Right lung (tissue), 5 donors: ENCODE data around the gene ABCA10. TPM values are rescaled to one million over a fixed set of nuclear protein-coding genes. Genes with fewer than 3 reads are reported as not detected.
"Not testable (repeated sequence)": the region's sequence is repeated elsewhere in the genome, so short reads cannot be mapped to it uniquely, and the experiment has no call there.

Experiments
- DNase-seq, 2 donors: peaks; one replicate each; pipeline ENCODE4 v3.0.0-alpha.2; 2013
- polyA plus RNA-seq, 5 donors: library from polyadenylated mRNA; unstranded; fragments of 120-200 nt; gene quantifications; one replicate each; pipeline versions ENCODE4 v1.2.1 to v1.2.3, GENCODE V29; 2013; ENCODE audit warnings: inconsistent platforms in 1 of 5, low replicate concordance in 1 of 5; ENCODE audit not compliant: insufficient read length in 5 of 5, insufficient read depth in 1 of 5

ABCA10 gene
- polyA plus RNA-seq, 5 donors: 4.4 to 18.2 (median 9.7) TPM

DNA sequence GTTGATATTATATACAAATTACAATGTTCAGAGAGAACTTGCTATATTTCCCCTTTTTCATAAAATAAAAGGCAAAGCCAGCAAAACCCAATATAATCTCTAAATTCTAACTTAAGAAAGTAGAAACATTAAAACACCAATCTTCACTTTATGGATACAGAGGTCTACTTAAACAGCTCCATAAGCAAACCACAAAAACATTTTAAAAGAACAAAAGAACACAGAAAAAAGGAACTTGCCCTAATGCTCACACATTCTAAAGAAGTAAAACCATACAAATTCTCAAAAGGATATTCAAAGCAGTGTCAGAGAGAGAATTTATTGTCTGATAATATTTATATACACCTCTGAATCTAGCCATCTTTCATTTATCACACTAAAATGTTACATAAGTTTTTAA, 606 bp downstream of the ABCA10 start:
- no peak for DNase-seq

DNA sequence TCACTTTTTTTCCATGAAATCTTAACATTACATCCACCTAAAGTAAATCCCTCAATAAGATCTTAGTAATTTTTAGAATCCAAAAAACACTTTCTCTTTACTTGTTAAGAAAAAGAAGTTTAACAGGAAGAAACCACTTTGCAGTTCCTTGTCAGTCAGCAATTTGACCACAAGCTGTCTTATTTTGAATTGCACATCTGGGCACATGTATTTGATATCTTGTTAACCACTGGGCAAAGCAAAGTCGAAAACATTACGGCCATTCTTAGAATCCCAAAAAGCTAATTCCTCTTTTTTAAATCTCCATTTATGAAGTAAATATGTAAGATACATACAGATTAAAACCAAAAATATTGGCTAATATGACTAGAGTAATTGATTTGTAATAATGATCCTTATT, 1.1 kb downstream of the ABCA10 start:
- DNase-seq: no peak

GRCh38 chr17:69223809-69224208, 4.8 kb downstream of the ABCA10 start:
- no peak for DNase-seq

- DNase-seq: no peak
Measured at GRCh38 chr17:69222707-69223258, 5.8 kb downstream of the ABCA10 start.

DNA sequence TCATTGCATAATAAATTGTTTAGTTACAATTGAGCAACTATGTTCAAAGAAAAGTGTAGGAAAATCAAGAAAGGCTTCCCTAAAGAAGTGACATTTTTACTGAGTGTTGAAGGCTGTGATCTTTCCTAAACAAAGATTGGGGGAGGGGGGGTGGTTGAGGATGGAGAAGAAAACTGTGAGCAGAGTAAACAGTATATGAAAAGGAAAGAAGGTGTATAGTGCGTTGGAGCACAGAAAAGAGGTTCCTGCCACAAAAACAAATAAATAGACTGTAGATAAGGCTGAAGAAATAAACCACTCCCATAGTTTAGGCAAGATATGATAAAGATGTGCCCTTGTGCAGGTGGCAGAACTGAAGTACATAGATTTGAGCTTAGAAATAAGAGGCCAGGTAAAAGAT, 8.5 kb downstream of the ABCA10 start:
- no peak for DNase-seq

DNA sequence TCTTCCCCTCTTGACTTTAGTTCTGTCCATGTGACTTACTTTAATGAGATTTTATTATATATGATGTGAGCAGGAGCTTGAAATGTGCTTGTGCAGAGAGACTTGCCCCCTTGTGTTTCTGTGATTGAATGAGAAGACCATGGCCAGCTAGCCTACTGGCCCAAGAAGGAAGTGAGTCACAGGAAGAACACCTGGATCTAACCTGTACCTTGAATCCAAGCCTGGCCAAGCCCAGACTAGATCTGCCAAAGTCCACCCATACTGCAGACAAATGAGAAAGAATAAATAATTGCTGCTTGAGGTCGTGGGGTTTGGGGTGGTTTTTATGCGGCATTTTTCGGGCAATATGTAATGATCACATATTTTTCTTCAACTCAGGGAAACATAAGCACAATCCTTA, 9.6 kb downstream of the ABCA10 start:
- no peak for DNase-seq

- DNase-seq: no peak
Measured at GRCh38 chr17:69213059-69213813, 15.4 kb downstream of the ABCA10 start.

DNA sequence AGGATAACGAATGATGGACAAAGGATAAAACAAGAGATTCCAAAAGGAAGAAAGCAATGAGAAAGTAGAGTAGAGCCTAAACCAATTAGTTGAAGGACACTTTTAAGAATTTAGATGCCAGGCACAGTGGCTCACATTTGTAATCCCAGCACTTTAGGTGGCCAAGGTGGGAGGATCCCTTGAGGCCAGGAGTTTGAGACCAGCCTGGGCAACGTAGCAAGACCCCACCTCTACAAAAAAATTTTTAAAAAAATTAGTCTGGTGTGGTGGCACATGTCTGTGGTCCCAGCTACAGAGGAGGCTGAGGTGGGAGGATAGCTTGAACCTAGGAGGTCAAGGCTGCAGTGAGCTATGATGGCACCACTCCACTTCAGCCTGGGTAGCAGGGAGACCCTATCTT, 20.0 kb downstream of the ABCA10 start:
- no peak for DNase-seq

- DNase-seq: no peak
Measured at GRCh38 chr17:69207151-69207550, 21.5 kb downstream of the ABCA10 start.

- no peak for DNase-seq
Measured at GRCh38 chr17:69198238-69198637, 30.4 kb downstream of the ABCA10 start.

DNA sequence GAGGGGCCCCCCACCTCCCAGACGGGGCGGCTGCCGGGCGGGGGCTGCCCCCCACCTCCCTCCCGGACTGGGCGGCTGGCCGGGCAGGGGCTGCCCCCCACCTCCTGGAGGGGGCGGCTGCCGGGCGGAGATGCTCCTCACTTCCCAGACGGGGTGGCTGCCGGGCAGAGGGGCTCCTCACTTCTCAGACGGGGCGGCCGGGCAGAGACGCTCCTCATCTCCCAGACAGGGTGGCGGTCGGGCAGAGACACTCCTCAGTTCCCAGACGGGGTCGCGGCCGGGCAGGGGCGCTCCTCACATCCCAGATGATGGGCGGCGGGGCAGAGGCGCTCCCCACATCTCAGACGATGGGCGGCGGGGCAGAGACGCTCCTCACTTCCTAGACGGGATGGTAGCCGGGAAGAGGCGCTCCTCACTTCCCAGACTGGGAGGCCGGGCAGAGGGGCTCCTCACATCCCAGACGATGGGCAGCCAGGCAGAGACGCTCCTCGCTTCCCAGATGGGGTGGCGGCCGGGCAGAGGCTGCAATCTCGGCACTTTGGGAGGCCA, 32.4 kb downstream of the ABCA10 start:
- DNase-seq: not testable (repeated sequence)

- no peak for DNase-seq
Measured at GRCh38 chr17:69192754-69193153, 35.9 kb downstream of the ABCA10 start.

DNA sequence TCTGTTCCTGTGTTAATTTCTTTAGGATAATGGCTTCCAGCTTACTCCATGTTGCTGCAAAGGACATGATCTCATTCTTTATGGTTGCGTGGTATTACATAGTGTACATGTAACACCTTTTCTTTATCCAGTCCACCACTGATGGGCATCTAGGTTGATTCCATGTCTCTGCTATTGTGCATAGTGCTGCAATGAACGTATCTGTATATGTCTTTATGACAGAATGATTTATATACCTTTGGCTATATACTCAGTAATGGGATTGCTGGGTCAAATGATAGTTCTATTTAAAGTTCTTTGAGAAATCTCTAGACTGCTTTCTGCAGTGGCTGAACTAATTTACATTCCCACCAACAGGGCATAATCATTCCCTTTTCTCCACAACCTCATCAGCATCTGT, 39.8 kb downstream of the ABCA10 start:
- DNase-seq: no peak

GRCh38 chr17:69188064-69188463, 40.6 kb downstream of the ABCA10 start:
- DNase-seq: no peak

DNA sequence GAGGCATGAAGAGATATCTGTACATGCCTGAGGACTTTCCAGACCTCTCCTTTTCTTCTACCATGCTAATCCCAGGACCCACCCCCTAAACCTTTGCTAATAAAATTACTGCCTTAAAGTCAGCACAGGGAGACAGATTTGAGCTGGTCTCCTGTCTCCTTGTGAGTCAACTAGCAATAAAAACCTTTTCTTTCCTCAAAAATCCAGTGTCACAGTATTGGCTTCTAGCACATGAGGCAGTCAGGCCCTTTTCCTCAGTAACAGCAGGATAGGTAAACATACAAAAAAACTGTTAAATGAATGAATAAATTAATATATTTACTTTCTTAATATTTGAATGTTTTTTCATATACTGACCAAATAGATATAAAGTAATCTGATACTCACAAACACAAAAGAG, 41.3 kb downstream of the ABCA10 start:
- no peak for DNase-seq

- DNase-seq: no peak
Measured at GRCh38 chr17:69179227-69179952, 49.2 kb downstream of the ABCA10 start.

- DNase-seq: no peak
Measured at GRCh38 chr17:69176457-69176795, 52.2 kb downstream of the ABCA10 start.

GRCh38 chr17:69175625-69176456, 52.8 kb downstream of the ABCA10 start:
- DNase-seq: no peak

DNA sequence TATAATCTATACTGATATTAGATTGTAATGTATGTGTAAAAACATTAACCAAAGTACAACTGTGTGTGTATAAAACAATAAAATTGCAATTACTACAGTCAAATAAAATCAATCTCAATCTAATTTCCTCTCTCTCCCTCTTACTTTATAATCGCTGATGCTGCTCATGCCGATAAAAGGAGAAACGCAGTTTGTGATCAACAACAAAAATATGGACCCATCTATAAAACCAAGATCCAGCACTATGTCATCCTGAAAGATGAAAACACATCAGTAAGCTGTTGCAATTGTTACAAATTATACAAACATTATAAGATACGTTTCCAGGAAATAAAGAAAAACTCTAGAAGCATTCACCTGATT, 53.4 kb downstream of the ABCA10 start:
- DNase-seq: no peak

DNA sequence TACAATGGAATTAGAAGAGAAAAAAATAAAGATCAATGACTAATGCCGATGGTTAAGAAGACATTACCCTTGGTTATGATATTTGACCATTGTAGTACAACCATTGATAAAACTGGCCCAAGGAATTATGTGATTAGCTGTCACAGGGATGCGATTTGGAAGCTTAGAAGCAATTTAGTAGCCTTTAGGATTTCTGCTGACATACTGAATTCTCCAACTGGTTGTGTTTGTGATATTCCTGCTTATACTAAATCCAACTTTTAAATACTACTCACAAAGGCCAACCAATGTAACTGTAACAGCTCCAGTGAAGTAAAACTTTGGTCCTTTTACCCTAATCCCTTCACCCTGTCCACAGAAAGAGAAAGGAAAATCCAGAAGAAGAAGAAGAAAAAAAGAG, 55.5 kb downstream of the ABCA10 start:
- DNase-seq: no peak

DNA sequence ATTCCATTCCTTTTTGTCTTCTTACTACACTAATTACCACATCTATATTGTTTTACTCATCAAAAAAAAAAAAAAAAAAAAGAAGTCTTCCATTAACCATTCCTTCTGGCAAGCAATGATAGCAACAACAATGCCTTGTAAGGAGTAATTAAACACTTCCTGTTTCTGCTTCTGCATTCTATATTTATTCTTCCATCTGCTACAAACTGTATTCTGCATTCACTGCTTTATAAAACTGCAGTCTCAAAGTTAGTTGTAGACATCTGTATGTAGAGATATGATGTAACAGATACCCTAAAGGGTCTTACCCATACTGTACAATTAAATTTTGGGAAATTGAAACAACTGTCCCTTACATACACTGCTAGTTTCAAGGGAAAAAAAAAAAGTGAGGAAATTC, 58.2 kb downstream of the ABCA10 start:
- no peak for DNase-seq

- not testable (repeated sequence) for DNase-seq
Measured at GRCh38 chr17:69168642-69169041, 60.0 kb downstream of the ABCA10 start.
